Retinal pigment epithelial cell (primary cell): ENCODE results near the gene BRD8.

Experiments
- DNase-seq: peaks from one replicate; pipeline ENCODE4 v3.0.0-alpha.2; 2010; ENCODE audit warnings: low read depth
- H3K4me3 ChIP-seq: 2 replicates; pipeline ENCODE4 v1.5.1; 2011; ENCODE audit warnings: mild to moderate bottlenecking, low read length, control low read depth, moderate library complexity
- CTCF ChIP-seq: conservative IDR thresholded peaks from 2 replicates; pipeline ENCODE4 v1.5.1; 2011; ENCODE audit warnings: low read depth, low read length, control low read depth, inconsistent platforms

Gene BRD8

DNA sequence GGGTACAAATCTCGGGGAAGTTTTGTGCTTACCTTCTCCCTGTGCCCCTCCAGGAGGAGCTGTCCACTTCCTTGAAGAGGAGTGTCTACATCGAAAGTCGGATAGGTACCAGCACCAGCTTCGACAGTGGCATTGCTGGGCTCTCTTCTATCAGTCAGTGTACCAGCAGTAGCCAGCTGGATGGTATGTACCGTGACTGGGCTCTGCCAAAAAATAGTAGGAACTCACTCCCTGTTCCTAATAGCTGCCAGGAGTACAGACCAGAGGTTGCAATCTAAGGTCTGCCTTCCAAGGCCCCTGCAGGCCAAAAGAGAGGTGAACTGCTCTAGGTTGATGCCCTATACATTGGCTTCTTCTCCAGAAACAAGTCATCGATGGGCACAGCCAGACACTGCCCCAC, 4.4 kb upstream of the BRD8 start:
- H3K4me3 ChIP-seq: no peak overlapping the region
- TF ChIP-seq CTCF: no peak
- no peak for DNase-seq

GRCh38 chr5:138180841-138181240, 2.4 kb upstream of the BRD8 start:
- DNase-seq: no peak
- TF ChIP-seq CTCF: no peak

DNA sequence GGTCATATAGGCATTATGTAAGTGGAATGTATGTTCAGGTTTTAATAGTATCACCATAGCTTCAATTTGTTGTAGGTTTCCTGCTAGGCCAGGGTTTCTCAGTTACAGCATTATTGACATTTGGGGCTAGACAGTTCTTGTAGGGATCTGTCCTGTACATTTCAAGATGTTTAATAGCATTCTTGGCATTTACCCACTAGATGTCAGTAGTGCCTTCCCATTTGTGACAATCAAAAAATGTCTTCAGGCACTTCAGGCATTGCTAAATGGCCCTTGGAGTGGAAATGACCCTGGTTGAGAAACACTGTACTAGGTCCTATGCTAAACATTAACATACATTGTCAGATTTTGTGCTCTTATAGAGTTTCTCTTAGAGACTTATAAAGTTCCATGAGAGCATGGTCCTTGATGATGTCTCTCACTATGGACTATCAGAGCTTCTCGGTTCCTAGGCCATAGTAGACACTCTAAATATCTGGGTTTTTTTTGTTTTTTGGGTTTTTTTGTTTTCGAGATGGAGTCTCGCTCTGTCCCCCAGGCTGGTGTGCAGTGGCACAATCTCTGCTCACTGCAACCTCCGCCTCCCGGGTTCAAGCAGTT, 1.9 kb upstream of the BRD8 start:
- TF ChIP-seq CTCF: peak; percentile 57
- H3K4me3 ChIP-seq: peak overlapping the region; percentile 92
- no peak for DNase-seq

More at GRCh38 chr5:138180841-138181240, 2.4 kb upstream of the BRD8 start:
- H3K4me3 ChIP-seq: no peak overlapping the region

- TF ChIP-seq CTCF: no peak
- H3K4me3 ChIP-seq: peak overlapping the region; percentile 92
- DNase-seq: no peak
Observed at GRCh38 chr5:138179277-138179857, 937 bp upstream of the BRD8 start.

- peak overlapping the region; percentile 92 for H3K4me3 ChIP-seq
- TF ChIP-seq CTCF: no peak
- DNase-seq: no peak
Observed at GRCh38 chr5:138177941-138178515, 402 bp downstream of the BRD8 start.

DNA sequence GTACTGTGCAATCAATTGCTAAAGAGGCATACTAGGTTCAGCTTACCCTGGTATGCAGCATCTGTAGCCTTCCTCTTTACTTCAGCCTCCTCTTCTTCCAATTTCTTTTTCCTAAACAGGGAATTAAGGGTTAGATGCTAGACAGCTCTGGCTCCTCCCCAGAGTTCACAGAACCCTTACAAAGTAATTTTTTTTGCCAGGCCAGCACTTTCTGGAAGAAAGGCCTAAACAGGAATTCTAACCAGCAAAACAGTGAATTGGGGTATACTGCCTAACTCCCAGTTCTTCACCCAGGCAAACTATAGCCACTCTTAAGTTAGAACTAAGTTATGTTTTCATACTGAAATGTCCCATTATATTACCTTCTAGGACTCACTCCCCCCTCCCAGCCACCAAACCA, 8.1 kb downstream of the BRD8 start:
- DNase-seq: no peak
- no peak overlapping the region for H3K4me3 ChIP-seq
- TF ChIP-seq CTCF: no peak

DNA sequence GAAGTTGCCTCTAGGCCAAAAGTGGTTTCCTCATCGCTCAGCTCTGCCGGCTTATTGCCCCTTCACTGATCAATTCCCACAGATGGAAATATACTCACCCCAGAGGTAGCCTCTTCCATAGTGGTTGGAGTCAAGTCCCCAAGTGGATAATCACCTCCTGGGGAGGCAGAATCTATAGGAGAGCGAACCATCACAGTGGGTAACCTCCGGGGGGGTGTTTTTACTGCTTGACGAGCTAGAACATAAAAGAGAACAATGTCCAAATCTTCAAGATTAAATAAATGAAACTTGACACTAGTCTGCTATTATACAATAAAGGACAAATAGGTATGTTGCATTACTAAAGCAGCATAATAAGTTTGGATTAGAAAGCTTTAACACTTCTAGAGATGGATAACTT, 9.3 kb downstream of the BRD8 start:
- no peak overlapping the region for H3K4me3 ChIP-seq
- TF ChIP-seq CTCF: no peak
- no peak for DNase-seq
